Neuronal stem cell (in vitro differentiated cells): ENCODE results near the gene GRM2.

ENCODE experiments used
- DNase-seq: peaks from one replicate; pipeline ENCODE4 v3.0.0-alpha.2; 2013; ENCODE audit warnings: low spot score
- H2AFZ ChIP-seq: one replicate; pipeline ENCODE4 v1.6.1; 2013; ENCODE audit warnings: mild to moderate bottlenecking, low read length, inconsistent platforms
- H2AK5ac ChIP-seq: 2 replicates; pipeline ENCODE4 v1.6.1; 2013; ENCODE audit warnings: low read depth, mild to moderate bottlenecking, inconsistent platforms, low read length, moderate library complexity, mixed read lengths
- H2BK120ac ChIP-seq: 2 replicates; pipeline ENCODE4 v1.6.1; 2013; ENCODE audit warnings: low read depth, mild to moderate bottlenecking, inconsistent platforms, low read length, moderate library complexity, mixed read lengths
- H2BK12ac ChIP-seq: one replicate; pipeline ENCODE4 v1.6.1; 2013; ENCODE audit warnings: low read length, inconsistent platforms
- H2BK15ac ChIP-seq: 2 replicates; pipeline ENCODE4 v1.6.1; 2013; ENCODE audit warnings: mild to moderate bottlenecking, low read length, inconsistent platforms, mixed read lengths
- H2BK5ac ChIP-seq: one replicate; pipeline ENCODE4 v1.6.1; 2013; ENCODE audit warnings: inconsistent platforms, mild to moderate bottlenecking, low read length, moderate library complexity
- H3K14ac ChIP-seq: one replicate; pipeline ENCODE4 v1.6.1; 2013; ENCODE audit warnings: low read length, inconsistent platforms
- H3K18ac ChIP-seq: 2 replicates; pipeline ENCODE4 v1.6.1; 2013; ENCODE audit warnings: low read length, inconsistent platforms
- H3K23ac ChIP-seq: 2 replicates; pipeline ENCODE4 v1.6.1; 2013; ENCODE audit warnings: low read depth, mild to moderate bottlenecking, mixed read lengths, low read length, inconsistent platforms; ENCODE audit not compliant: poor library complexity
- H3K27ac ChIP-seq: replicated peaks from 3 replicates; pipeline ENCODE4 v1.5.1; 2013; ENCODE audit warnings: low read length, inconsistent platforms
- H3K27me3 ChIP-seq, 3 experiments: 2 replicates each; pipeline ENCODE4 v1.6.1; 2013; ENCODE audit warnings: low read length in 3 of 3, mild to moderate bottlenecking in 2 of 3, inconsistent platforms in 1 of 3, low read depth in 1 of 3, mixed read lengths in 1 of 3, moderate library complexity in 1 of 3; ENCODE audit not compliant: control insufficient read depth in 3 of 3, insufficient read depth in 3 of 3
- H3K36me3 ChIP-seq, 2 donors: replicated peaks in 1 of 2; 2 replicates each; pipeline ENCODE4 v1.6.1; 2013; ENCODE audit warnings: low read length in 2 of 2; ENCODE audit not compliant: control insufficient read depth in 2 of 2, insufficient read depth in 2 of 2
- H3K4ac ChIP-seq: 2 replicates; pipeline ENCODE4 v1.6.1; 2013; ENCODE audit warnings: inconsistent platforms, mild to moderate bottlenecking, low read length, moderate library complexity
- H3K4me1 ChIP-seq, 2 donors: 1 replicate in 1 of 2; 2 replicates in 1 of 2; pipeline ENCODE4 v1.6.1; 2013; ENCODE audit warnings: low read length in 2 of 2, low read depth in 1 of 2; ENCODE audit not compliant: control insufficient read depth in 2 of 2, insufficient read depth in 1 of 2
- H3K4me2 ChIP-seq: one replicate; pipeline ENCODE4 v1.6.1; 2013; ENCODE audit warnings: mild to moderate bottlenecking, low read length, inconsistent platforms; ENCODE audit not compliant: insufficient read depth, poor library complexity, severe bottlenecking
- H3K4me3 ChIP-seq, 2 donors: 2 replicates each; pipeline ENCODE4 v1.5.1; 2013; ENCODE audit warnings: low read length in 2 of 2, mild to moderate bottlenecking in 2 of 2, inconsistent platforms in 1 of 2, moderate library complexity in 1 of 2
- H3K79me1 ChIP-seq: one replicate; pipeline ENCODE4 v1.6.1; 2013; ENCODE audit warnings: low read depth, mild to moderate bottlenecking, inconsistent platforms, low read length, moderate library complexity
- H3K9ac ChIP-seq: one replicate; pipeline ENCODE4 v1.6.1; 2013; ENCODE audit warnings: mild to moderate bottlenecking, low read depth, low read length, inconsistent platforms; ENCODE audit not compliant: poor library complexity
- H3K9me3 ChIP-seq, 2 donors: replicated peaks in 1 of 2; 2 replicates each; pipeline versions ENCODE3 to v1.6.1; 2013; ENCODE audit warnings: low read length in 2 of 2, mild to moderate bottlenecking in 2 of 2, inconsistent platforms in 1 of 2, low read depth in 1 of 2, mixed read lengths in 1 of 2, moderate library complexity in 1 of 2; ENCODE audit not compliant: control insufficient read depth in 2 of 2, insufficient read depth in 1 of 2
- H4K8ac ChIP-seq: one replicate; pipeline ENCODE4 v1.6.1; 2013; ENCODE audit warnings: low read depth, mild to moderate bottlenecking, inconsistent platforms, low read length, moderate library complexity
- H4K91ac ChIP-seq: one replicate; pipeline ENCODE4 v1.6.1; 2013; ENCODE audit warnings: low read length, low read depth, mild to moderate bottlenecking, inconsistent platforms; ENCODE audit not compliant: poor library complexity
- WGBS, 2 donors: extraction: QIAGEN DNeasy Blood & Tissue Kit; methylation state at CpG; one replicate each; pipeline ENCODE4 v1.1.7; 2013; ENCODE audit warnings: missing lambda C conversion rate in 2 of 2, mixed read lengths in 1 of 2; ENCODE audit not compliant: insufficient read length in 2 of 2, insufficient replicate concordance in 1 of 2; ENCODE audit errors: extremely low coverage in 2 of 2; 5-methylcytosine and 5-hydroxymethylcytosine counted together

The GRM2 gene

DNA sequence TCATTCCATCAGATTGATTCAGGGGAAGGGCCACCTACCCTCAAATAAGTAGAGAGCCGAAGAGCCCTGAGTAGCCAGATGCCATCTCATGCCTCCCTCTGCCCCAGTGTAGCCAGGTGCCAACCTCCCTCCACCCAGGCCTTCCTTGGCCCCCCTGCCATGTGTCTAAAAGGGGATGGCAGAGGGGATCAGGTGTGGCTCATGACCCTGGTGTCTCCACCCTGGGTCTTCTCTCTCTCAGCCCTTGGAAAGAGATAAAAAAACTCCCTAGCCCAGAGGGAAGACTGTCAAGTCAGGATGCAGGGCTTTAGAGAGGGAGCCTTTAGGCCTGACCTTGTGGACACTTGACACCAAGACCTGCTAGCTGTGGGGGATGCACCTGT, 5.2 kb downstream of the GRM2 start:
- Histone ChIP-seq H3K23ac (no peak overlapping the region), H3K27ac (no peak overlapping the region), H4K91ac (no peak overlapping the region), H3K4ac (no peak overlapping the region), H4K8ac (no peak overlapping the region), H3K4me3 (no peak overlapping the region), H3K9me3 (no peaks in the 10 kb centered on the region), H3K79me1 (no peaks in the 10 kb centered on the region), H2AFZ (no peak overlapping the region), H3K36me3 (peaks cover 9 to 10% of the 10 kb centered on the region in 2 donors), H3K18ac (no peak overlapping the region), H3K27me3 (peaks cover 0 to 16% (median 15%) of the 10 kb centered on the region in 3 experiments), H2BK12ac (no peak overlapping the region), H3K9ac (no peak overlapping the region), H3K4me1 (peaks cover 3 to 4% of the 10 kb centered on the region in 2 donors), H3K4me2 (no peak overlapping the region), H2BK5ac (no peak overlapping the region), H2BK15ac (no peak overlapping the region), H2AK5ac (no peak overlapping the region), H2BK120ac (no peak overlapping the region), H3K14ac (no peak overlapping the region)
- DNase-seq, result no peak
- WGBS, 2 donors, result no CpG with 5 or more reads among the region's 1 CpG

DNA sequence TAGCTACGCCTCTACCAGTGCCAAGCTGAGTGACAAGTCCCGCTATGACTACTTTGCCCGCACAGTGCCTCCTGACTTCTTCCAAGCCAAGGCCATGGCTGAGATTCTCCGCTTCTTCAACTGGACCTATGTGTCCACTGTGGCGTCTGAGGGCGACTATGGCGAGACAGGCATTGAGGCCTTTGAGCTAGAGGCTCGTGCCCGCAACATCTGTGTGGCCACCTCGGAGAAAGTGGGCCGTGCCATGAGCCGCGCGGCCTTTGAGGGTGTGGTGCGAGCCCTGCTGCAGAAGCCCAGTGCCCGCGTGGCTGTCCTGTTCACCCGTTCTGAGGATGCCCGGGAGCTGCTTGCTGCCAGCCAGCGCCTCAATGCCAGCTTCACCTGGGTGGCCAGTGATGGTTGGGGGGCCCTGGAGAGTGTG, 5.7 kb downstream of the GRM2 start:
- Histone ChIP-seq H2AFZ (no peak overlapping the region), H3K4me3 (no peak overlapping the region), H3K9ac (peak overlapping the region; percentile 25), H2BK12ac (no peak overlapping the region), H3K14ac (no peak overlapping the region), H3K27me3 (peaks cover 0 to 13% (median 12%) of the 10 kb centered on the region in 3 experiments), H3K4me1 (peaks cover 1 to 3% of the 10 kb centered on the region in 2 donors), H2BK15ac (no peak overlapping the region), H3K36me3 (peaks cover 9 to 11% of the 10 kb centered on the region in 2 donors), H3K4ac (no peak overlapping the region), H3K4me2 (no peak overlapping the region), H3K23ac (no peak overlapping the region), H4K91ac (no peak overlapping the region), H3K27ac (no peak overlapping the region), H3K9me3 (no peaks in the 10 kb centered on the region), H2AK5ac (no peak overlapping the region), H3K18ac (no peak overlapping the region), H2BK5ac (no peak overlapping the region), H2BK120ac (no peak overlapping the region), H3K79me1 (no peaks in the 10 kb centered on the region), H4K8ac (no peak overlapping the region)
- no peak for DNase-seq
- no CpG with 5 or more reads among the region's 20 CpGs for WGBS, 2 donors

- Histone ChIP-seq H3K9ac (no peak overlapping the region), H3K4ac (no peak overlapping the region), H2BK12ac (no peak overlapping the region), H3K36me3 (peaks cover 9 to 11% of the 10 kb centered on the region in 2 donors), H4K91ac (no peak overlapping the region), H3K27me3 (peaks cover 0 to 9% (median 8%) of the 10 kb centered on the region in 3 experiments), H3K18ac (no peak overlapping the region), H2BK15ac (no peak overlapping the region), H4K8ac (no peak overlapping the region), H3K23ac (no peak overlapping the region), H2AFZ (no peak overlapping the region), H3K4me2 (no peak overlapping the region), H3K79me1 (no peaks in the 10 kb centered on the region), H3K14ac (no peak overlapping the region), H3K4me1 (no peaks in the 10 kb centered on the region), H3K9me3 (no peaks in the 10 kb centered on the region), H2BK5ac (no peak overlapping the region), H3K4me3 (no peak overlapping the region), H2BK120ac (no peak overlapping the region), H2AK5ac (no peak overlapping the region), H3K27ac (no peak overlapping the region)
- no CpG with 5 or more reads among the region's 19 CpGs for WGBS, 2 donors
- no peak for DNase-seq
Observed at GRCh38 chr3:51712963-51713362, 6.1 kb downstream of the GRM2 start.

DNA sequence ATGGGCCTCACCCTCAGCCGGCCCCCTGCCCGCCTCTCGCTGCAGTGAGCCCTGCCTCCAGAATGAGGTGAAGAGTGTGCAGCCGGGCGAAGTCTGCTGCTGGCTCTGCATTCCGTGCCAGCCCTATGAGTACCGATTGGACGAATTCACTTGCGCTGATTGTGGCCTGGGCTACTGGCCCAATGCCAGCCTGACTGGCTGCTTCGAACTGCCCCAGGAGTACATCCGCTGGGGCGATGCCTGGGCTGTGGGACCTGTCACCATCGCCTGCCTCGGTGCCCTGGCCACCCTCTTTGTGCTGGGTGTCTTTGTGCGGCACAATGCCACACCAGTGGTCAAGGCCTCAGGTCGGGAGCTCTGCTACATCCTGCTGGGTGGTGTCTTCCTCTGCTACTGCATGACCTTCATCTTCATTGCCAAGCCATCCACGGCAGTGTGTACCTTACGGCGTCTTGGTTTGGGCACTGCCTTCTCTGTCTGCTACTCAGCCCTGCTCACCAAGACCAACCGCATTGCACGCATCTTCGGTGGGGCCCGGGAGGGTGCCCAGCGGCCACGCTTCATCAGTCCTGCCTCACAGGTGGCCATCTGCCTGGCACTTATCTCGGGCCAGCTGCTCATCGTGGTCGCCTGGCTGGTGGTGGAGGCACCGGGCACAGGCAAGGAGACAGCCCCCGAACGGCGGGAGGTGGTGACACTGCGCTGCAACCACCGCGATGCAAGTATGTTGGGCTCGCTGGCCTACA, 8.5 kb downstream of the GRM2 start:
- Histone ChIP-seq H3K9me3 (no peaks in the 10 kb centered on the region), H3K4me2 (no peak overlapping the region), H2BK12ac (no peak overlapping the region), H3K4ac (no peak overlapping the region), H3K27ac (no peak overlapping the region), H3K27me3 (no peaks in the 10 kb centered on the region), H3K9ac (peak overlapping the region; percentile 50), H2AFZ (no peak overlapping the region), H4K8ac (no peak overlapping the region), H3K23ac (peak overlapping the region; percentile 61), H2BK15ac (peak overlapping the region; percentile 21), H3K4me3 (no peak overlapping the region), H3K4me1 (no peaks in the 10 kb centered on the region), H2BK5ac (peak overlapping the region; percentile 85), H2AK5ac (no peak overlapping the region), H3K79me1 (no peaks in the 10 kb centered on the region), H4K91ac (no peak overlapping the region), H2BK120ac (no peak overlapping the region), H3K36me3 (peaks cover 9 to 11% of the 10 kb centered on the region in 2 donors), H3K14ac (peak overlapping the region; percentile 31), H3K18ac (no peak overlapping the region)
- no CpG with 5 or more reads among the region's 36 CpGs for WGBS, 2 donors
- no peak for DNase-seq
